Measurements from ENCODE around the gene MACROD2. TPM values are rescaled to one million over a fixed set of nuclear protein-coding genes. Genes with fewer than 3 reads are reported as not detected.

Gene MACROD2
- total RNA-seq, 4 donors from 2014 or later = 4.6 to 33.0 (median 8.3) TPM

GRCh38 chr20:14709439-14709838, 714.1 kb downstream of the MACROD2 start:
- no peaks in the 10 kb centered on the region for H3K9me3 ChIP-seq
- H3K27me3 ChIP-seq = no peaks in the 10 kb centered on the region
- no peaks in the 10 kb centered on the region for H3K36me3 ChIP-seq
- peak overlapping the region; percentile 47 to 61 (median 52) for H3K27ac ChIP-seq
- in situ Hi-C loops (cut with MboI; ENCODE audit: low pct_ligation_motif_present in 1 of 4, low pct_unique_long_range_greater_than_20kb in 1 of 4, low sequenced_read_pairs in 3 of 4) = no loop called here
- no peak overlapping the region for H3K4me3 ChIP-seq
- peaks cover 0 to 48% (median 16%) of the 10 kb centered on the region in 4 donors for H3K4me1 ChIP-seq
- DNase-seq = no peak
- TF ChIP-seq POLR2A (IDR thresholded peaks at IDR 0.05) = no peak
- no peak for TF ChIP-seq EP300 (IDR thresholded peaks at IDR 0.05; ENCODE audit: low read depth)
- no peak for TF ChIP-seq POLR2AphosphoS5 (IDR thresholded peaks at IDR 0.05)
- TF ChIP-seq CTCF (IDR thresholded peaks at IDR 0.05) = no peak
- intact Hi-C loops (cut with DNase I; ENCODE audit: low total_unique reads) = no loop called here
- WGBS, 2 donors (ENCODE audit: low coverage in 1 of 2) = 14 to 51% methylated on average over 2 of the region's 2 CpGs

- no peaks in the 10 kb centered on the region for H3K27me3 ChIP-seq
- H3K4me1 ChIP-seq = peaks cover 0 to 48% (median 16%) of the 10 kb centered on the region in 4 donors
- H3K4me3 ChIP-seq = no peak overlapping the region
- TF ChIP-seq CTCF (IDR thresholded peaks at IDR 0.05) (no peak), POLR2A (IDR thresholded peaks at IDR 0.05) (no peak), EP300 (IDR thresholded peaks at IDR 0.05; ENCODE audit: low read depth) (no peak), POLR2AphosphoS5 (IDR thresholded peaks at IDR 0.05) (no peak)
- H3K9me3 ChIP-seq = no peaks in the 10 kb centered on the region
- in situ Hi-C loops (cut with MboI; ENCODE audit: low pct_ligation_motif_present in 1 of 4, low pct_unique_long_range_greater_than_20kb in 1 of 4, low sequenced_read_pairs in 3 of 4) = no loop called here
- H3K36me3 ChIP-seq = no peaks in the 10 kb centered on the region
- no peak for DNase-seq
- WGBS, 2 donors (ENCODE audit: low coverage in 1 of 2) = 83 to 85% methylated on average over 2 of the region's 2 CpGs
- no peak overlapping the region for H3K27ac ChIP-seq
- intact Hi-C loops (cut with DNase I; ENCODE audit: low total_unique reads) = no loop called here
Observed at GRCh38 chr20:14710951-14711350, 715.6 kb downstream of the MACROD2 start.

- H3K9me3 ChIP-seq = no peaks in the 10 kb centered on the region
- H3K27ac ChIP-seq = no peak overlapping the region
- H3K4me1 ChIP-seq = peaks cover 0 to 48% (median 16%) of the 10 kb centered on the region in 4 donors
- WGBS, 2 donors (ENCODE audit: low coverage in 1 of 2) = 47 to 60% methylated on average over 2 of the region's 2 CpGs
- intact Hi-C loops (cut with DNase I; ENCODE audit: low total_unique reads) = no loop called here
- in situ Hi-C loops (cut with MboI; ENCODE audit: low pct_ligation_motif_present in 1 of 4, low pct_unique_long_range_greater_than_20kb in 1 of 4, low sequenced_read_pairs in 3 of 4) = no loop called here
- no peak overlapping the region for H3K4me3 ChIP-seq
- H3K36me3 ChIP-seq = no peaks in the 10 kb centered on the region
- DNase-seq = no peak
- TF ChIP-seq CTCF (IDR thresholded peaks at IDR 0.05) = no peak
- no peak for TF ChIP-seq EP300 (IDR thresholded peaks at IDR 0.05; ENCODE audit: low read depth)
- TF ChIP-seq POLR2A (IDR thresholded peaks at IDR 0.05) = no peak
- TF ChIP-seq POLR2AphosphoS5 (IDR thresholded peaks at IDR 0.05) = no peak
- H3K27me3 ChIP-seq = no peaks in the 10 kb centered on the region
Observed at GRCh38 chr20:14711652-14712051, 716.3 kb downstream of the MACROD2 start.

GRCh38 chr20:14712302-14712739, 717.0 kb downstream of the MACROD2 start:
- Histone ChIP-seq H3K4me1 (peaks cover 0 to 50% (median 16%) of the 10 kb centered on the region in 4 donors), H3K4me3 (no peak overlapping the region), H3K27me3 (no peaks in the 10 kb centered on the region), H3K9me3 (no peaks in the 10 kb centered on the region), H3K36me3 (no peaks in the 10 kb centered on the region), H3K27ac (no peak overlapping the region)
- TF ChIP-seq CTCF (IDR thresholded peaks at IDR 0.05) = no peak
- in situ Hi-C loops (cut with MboI; ENCODE audit: low pct_ligation_motif_present in 1 of 4, low pct_unique_long_range_greater_than_20kb in 1 of 4, low sequenced_read_pairs in 3 of 4) (no loop called here), intact Hi-C loops (cut with DNase I; ENCODE audit: low total_unique reads) (no loop called here)
- no peak for DNase-seq
- 71 to 85% methylated on average over 6 of the region's 6 CpGs for WGBS, 2 donors (ENCODE audit: low coverage in 1 of 2)
